ENCODE results near the gene SELENOO. TPM values are rescaled to one million over a fixed set of nuclear protein-coding genes. Genes with fewer than 3 reads are reported as not detected.

The SELENOO gene
- total and polyA plus RNA-seq, 2 of the 13 experiments (the other 11 are each of a cell fraction or from before 2014, with no cell fraction given), result 14.4 to 19.0 TPM

DNA sequence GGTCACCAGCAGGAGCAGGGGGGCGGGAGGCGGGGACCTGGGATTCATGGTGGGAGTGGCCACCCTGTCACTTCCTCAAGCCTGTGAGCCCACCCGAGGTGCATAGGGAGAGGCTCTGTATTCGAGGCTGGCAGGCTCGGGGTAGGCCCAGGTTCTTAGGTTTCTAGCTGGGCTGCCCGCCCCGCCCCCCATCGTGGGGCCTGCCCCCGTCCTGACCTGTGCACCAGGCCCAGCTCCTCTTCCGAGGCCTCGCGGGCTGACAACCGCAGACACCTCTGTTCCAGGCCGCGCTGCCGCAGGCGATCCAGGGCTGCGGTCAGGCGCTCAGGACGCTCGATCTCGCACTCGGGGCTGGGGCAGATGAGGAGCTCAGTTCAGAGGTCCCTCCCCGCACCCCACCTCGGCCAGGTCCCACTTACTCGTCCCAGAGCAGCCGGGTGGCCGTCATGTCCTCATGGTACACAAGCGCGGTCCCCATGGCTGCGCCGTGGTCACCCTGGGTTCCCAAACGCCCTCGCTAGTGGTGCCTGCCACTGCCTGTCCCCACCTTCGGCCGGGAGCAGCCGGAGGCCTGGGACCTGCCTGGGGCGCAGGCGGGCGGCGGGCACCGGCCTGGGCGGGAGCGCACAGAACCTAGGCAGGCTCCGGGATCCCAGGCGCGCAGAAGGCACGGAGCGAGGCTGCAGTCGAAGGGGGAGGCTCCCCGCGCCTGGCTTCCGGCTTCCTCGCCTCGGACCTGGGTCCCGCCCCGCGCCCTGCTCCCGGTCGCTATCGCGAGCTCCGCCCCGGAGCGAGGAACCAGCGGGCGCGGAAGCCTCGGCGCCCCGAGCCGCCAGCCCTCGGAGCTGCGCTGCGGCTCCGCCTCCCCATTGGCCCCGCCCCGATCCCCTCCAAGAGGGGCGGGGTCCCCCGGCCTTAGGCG lies 50.0 kb downstream of the SELENOO start, which contains the start of gene HDAC10 (continued):
- TF ChIP-seq BCL3 (CRISPR knock-in tag; IDR thresholded peaks at IDR 0.05) (peak; percentile 69; the same call in 1 of the 2 replicates), ZNF703 (CRISPR knock-in tag; IDR thresholded peaks at IDR 0.05; ENCODE audit: borderline replicate concordance) (peak; percentile 9; the same call in 1 of the 2 replicates), MAX (IDR thresholded peaks at IDR 0.05) (peak; percentile 67), DR1 (CRISPR knock-in tag; IDR thresholded peaks at IDR 0.05) (peak; percentile 17; the same call in 1 of the 2 replicates), ZNF30 (CRISPR knock-in tag; IDR thresholded peaks at IDR 0.05) (peak; percentile 87), NFE2L1 (CRISPR knock-in tag; IDR thresholded peaks at IDR 0.05; ENCODE audit: borderline replicate concordance) (no peak), ZNF160 (CRISPR knock-in tag; IDR thresholded peaks at IDR 0.05) (peak; percentile 9; the same call in 1 of the 2 replicates), ZNF574 (CRISPR knock-in tag; IDR thresholded peaks at IDR 0.05) (peak; percentile 63; the same call in 1 of the 2 replicates), ZHX2 (IDR thresholded peaks at IDR 0.05; ENCODE audit: low read depth) (no peak), ZHX2 (CRISPR knock-in tag; IDR thresholded peaks at IDR 0.05; ENCODE audit: borderline replicate concordance) (no peak), HNRNPL (IDR thresholded peaks at IDR 0.05; ENCODE audit: low read depth, low read length) (no peak), MTF2 (CRISPR knock-in tag; IDR thresholded peaks at IDR 0.05; ENCODE audit: borderline replicate concordance) (peak; percentile 92; the same call in 1 of the 2 replicates), GABPA (IDR thresholded peaks at IDR 0.05; ENCODE audit: low read depth, low read length) (peak; percentile 54), GABPA (CRISPR knock-in tag; IDR thresholded peaks at IDR 0.05; ENCODE audit: low read depth) (peak; percentile 31; the same call in 1 of the 2 replicates), POLR2G (IDR thresholded peaks at IDR 0.05; ENCODE audit: low read depth, low read length) (peak; percentile 73), ZNF615 (CRISPR knock-in tag; IDR thresholded peaks at IDR 0.05; ENCODE audit: borderline replicate concordance) (no peak), NCOA1 (CRISPR knock-in tag; IDR thresholded peaks at IDR 0.05) (peak; percentile 90; the same call in 1 of the 2 replicates), ZC3H4 (CRISPR knock-in tag; IDR thresholded peaks at IDR 0.05; ENCODE audit: borderline replicate concordance) (no peak)

All from HepG2 (cell line).